Gastroesophageal sphincter (tissue), 4 donors: ENCODE measurements around the gene STN1. TPM values are rescaled to one million over a fixed set of nuclear protein-coding genes. Genes with fewer than 3 reads are reported as not detected.

Experiments
- ATAC-seq: fragments of 150-250 bp; one replicate; pipeline ENCODE4 v1.9.1; 2016; ENCODE audit warnings: mild to moderate bottlenecking, moderate library complexity
- H3K27ac ChIP-seq, 4 donors: fragments of 200-600 bp; sonication (generic) in 3 of 4; 1 replicate in 3 of 4; 2 replicates in 1 of 4; pipeline ENCODE4 v1.5.1; 2016 to 2019
- H3K27me3 ChIP-seq: fragments of 200-600 bp; sonication (generic); one replicate; pipeline ENCODE4 v1.5.1; 2019
- H3K36me3 ChIP-seq, 2 donors: fragments of 200-600 bp; sonication (generic); one replicate each; pipeline ENCODE4 v1.5.1; 2019; ENCODE audit warnings: control low read depth in 1 of 2
- H3K4me1 ChIP-seq, 3 donors: fragments of 200-600 bp; sonication (generic); 1 replicate in 2 of 3; 2 replicates in 1 of 3; pipeline ENCODE4 v1.5.1; 2016 to 2019; ENCODE audit warnings: control low read depth in 2 of 3
- H3K4me3 ChIP-seq, 2 donors: fragments of 200-600 bp; sonication (generic); one replicate each; pipeline ENCODE4 v1.5.1; 2019; ENCODE audit warnings: mild to moderate bottlenecking in 1 of 2, moderate library complexity in 1 of 2
- H3K9me3 ChIP-seq, 3 donors: fragments of 200-600 bp; sonication (generic); one replicate each; pipeline ENCODE4 v1.5.1; 2017 to 2019; ENCODE audit warnings: control low read depth in 2 of 3
- EP300 ChIP-seq: sonication (generic); formaldehyde crosslinking; IDR thresholded peaks from one replicate; pipeline ENCODE4 v1.6.1; 2017; ENCODE audit warnings: antibody characterized with exemption, mild to moderate bottlenecking
- POLR2A ChIP-seq, 2 donors: fragments of 450-650 bp; IDR thresholded peaks; one replicate each; pipeline ENCODE4 v1.6.1; 2017; ENCODE audit warnings: antibody characterized with exemption in 2 of 2, mild to moderate bottlenecking in 2 of 2, moderate library complexity in 1 of 2
- POLR2AphosphoS5 ChIP-seq: sonication (generic); formaldehyde crosslinking; IDR thresholded peaks from one replicate; pipeline ENCODE4 v1.6.1; 2017; ENCODE audit warnings: antibody characterized with exemption
- WGBS, 2 donors: methylation state at CpG; one replicate each; pipeline ENCODE4 v1.1.5; 2018; ENCODE audit warnings: low coverage in 1 of 2; 5-methylcytosine and 5-hydroxymethylcytosine counted together
- total RNA-seq, 4 donors: library from RNA; depleted of rRNA; stranded (reverse); fragments of >200 nt; gene quantifications; one replicate each; pipeline ENCODE4 v1.1.0, GENCODE V29; 2016
- TF ChIP-seq, protein P1 (sequence below), 4 experiments: fragments of 200-600 bp in 2 of 4; fragments of 450-650 bp in 2 of 4; sonication (generic) in 1 of 4; IDR thresholded peaks; one replicate each; pipeline ENCODE4 v1.5.1; 2017 to 2019; ENCODE audit warnings: antibody characterized with exemption in 4 of 4, mild to moderate bottlenecking in 2 of 4, moderate library complexity in 2 of 4

Gene STN1
- total RNA-seq, result 10 to 100 TPM; 17.1 to 31.6 (median 29.6) TPM

DNA sequence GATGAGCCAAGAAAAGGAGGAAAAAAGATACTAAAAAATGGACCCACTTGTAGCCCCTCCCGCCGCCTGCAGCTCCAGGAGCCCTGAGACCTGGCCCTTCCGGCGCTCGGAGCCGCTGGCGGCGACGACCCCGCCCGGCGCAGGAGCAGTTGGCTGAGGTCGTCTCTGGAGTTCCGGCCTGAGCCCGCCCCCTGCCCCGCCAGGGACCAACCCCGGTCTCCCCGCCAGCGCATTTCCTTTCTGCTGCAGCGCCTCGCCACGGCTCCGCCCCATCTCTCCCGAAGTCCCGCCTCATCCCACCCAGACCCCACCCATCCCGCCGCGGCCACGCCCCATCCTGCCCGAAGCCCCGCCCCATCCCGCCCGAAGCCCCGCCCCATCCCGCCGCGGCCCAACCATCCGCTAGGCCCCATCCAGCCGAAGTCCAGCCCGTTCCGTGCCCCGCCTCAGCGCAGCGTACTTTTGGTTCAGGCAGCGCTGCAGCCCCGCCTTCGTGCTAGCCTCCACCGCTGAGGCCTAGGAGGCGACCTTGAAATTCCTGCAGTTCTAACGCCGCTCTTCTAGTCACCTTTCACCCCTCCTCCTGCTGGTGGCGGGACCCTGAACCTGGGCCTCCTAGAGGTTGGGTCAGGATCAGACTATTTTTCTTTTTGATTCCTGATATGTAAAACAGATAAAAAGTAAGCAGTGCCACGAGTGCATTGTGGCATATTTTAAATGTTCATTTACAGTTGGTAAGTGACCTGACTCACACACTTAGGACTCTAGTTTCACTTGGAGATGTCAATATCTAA lies at the start of gene STN1:
STN1 (minus strand) TSS at position 132 of the 794 bp plus-strand sequence. CDS start 590 bp downstream, outside the sequence.
- H3K4me3 ChIP-seq, result peak within 1 kb of the TSS; percentile 71 to 78
- ATAC-seq, result peak; percentile 99
- peaks cover 0 to 33% (median 13%) of the 10 kb centered on the region in 3 donors for H3K4me1 ChIP-seq
- H3K27ac ChIP-seq, result peak within 1 kb of the TSS; percentile 93 to 98 (median 94)
- no peaks in the 10 kb centered on the region for H3K27me3 ChIP-seq
- peaks cover 0 to 1% of the 10 kb centered on the region in 2 donors for H3K36me3 ChIP-seq
- WGBS, 2 donors, result 2% methylated on average over 8 of the region's 53 CpGs; no CpG with 5 or more reads in 1 of the 2 donors
- TF ChIP-seq EP300, result no peak
- TF ChIP-seq, protein P1, sequence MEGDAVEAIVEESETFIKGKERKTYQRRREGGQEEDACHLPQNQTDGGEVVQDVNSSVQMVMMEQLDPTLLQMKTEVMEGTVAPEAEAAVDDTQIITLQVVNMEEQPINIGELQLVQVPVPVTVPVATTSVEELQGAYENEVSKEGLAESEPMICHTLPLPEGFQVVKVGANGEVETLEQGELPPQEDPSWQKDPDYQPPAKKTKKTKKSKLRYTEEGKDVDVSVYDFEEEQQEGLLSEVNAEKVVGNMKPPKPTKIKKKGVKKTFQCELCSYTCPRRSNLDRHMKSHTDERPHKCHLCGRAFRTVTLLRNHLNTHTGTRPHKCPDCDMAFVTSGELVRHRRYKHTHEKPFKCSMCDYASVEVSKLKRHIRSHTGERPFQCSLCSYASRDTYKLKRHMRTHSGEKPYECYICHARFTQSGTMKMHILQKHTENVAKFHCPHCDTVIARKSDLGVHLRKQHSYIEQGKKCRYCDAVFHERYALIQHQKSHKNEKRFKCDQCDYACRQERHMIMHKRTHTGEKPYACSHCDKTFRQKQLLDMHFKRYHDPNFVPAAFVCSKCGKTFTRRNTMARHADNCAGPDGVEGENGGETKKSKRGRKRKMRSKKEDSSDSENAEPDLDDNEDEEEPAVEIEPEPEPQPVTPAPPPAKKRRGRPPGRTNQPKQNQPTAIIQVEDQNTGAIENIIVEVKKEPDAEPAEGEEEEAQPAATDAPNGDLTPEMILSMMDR (IDR thresholded peaks at IDR 0.05), result peak in 2 of 4 experiments; percentile 25 to 37
- peak; percentile 89 to 93 for TF ChIP-seq POLR2A (IDR thresholded peaks at IDR 0.05)
- TF ChIP-seq POLR2AphosphoS5, result peak; percentile 95
- no peaks in the 10 kb centered on the region for H3K9me3 ChIP-seq

DNA sequence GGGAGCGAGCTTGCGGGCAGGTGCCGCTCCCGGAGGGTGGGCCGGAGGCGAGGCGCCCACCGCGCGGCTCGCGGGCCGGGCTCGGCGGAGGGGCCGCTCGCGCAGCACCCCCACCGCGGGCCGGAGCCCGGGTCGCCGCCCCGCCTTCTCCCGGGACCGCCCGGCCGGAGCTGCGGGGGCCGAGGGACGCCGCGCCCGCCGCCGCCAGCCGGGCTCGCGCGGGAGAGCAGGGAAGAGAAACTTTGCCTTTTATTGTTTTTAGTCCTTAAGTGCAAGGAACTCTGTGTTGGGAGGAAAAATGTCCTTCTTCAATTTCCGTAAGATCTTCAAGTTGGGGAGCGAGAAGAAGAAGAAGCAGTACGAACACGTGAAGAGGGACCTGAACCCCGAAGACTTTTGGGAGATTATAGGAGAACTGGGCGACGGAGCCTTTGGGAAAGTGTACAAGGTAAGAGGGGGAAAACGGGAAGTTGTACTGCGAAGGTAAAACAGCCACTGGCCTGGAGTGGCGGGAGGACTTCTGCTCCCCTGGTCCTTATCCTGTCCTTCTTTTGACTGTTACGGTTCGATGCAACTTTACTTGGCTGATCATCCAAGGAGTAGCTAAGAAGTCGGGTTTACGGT lies 49.6 kb upstream of the STN1 start:
- Histone ChIP-seq H3K36me3 (no peaks in the 10 kb centered on the region), H3K27me3 (no peaks in the 10 kb centered on the region), H3K4me3 (peak overlapping the region; percentile 83 to 87), H3K27ac (peak overlapping the region; percentile 89 to 99 (median 96)), H3K9me3 (no peaks in the 10 kb centered on the region), H3K4me1 (peaks cover 0 to 57% (median 3%) of the 10 kb centered on the region in 3 donors)
- TF ChIP-seq, protein P1 (IDR thresholded peaks at IDR 0.05), result peak in 2 of 4 experiments; percentile 26 to 35
- no peak for TF ChIP-seq POLR2AphosphoS5
- 0 to 1% methylated on average over 4 to 14 of the region's 55 CpGs for WGBS, 2 donors
- peak; percentile 79 for ATAC-seq

GRCh38 chr10:103966671-103967447 lies 48.9 kb upstream of the STN1 start, which contains the start of gene SLK:
Gene SLK, plus strand, starts transcription at chr10:103967140. Its CDS starts 606 bp downstream, at chr10:103967746.
- Histone ChIP-seq H3K9me3 (no peaks in the 10 kb centered on the region), H3K36me3 (no peaks in the 10 kb centered on the region), H3K4me1 (peaks cover 0 to 51% (median 3%) of the 10 kb centered on the region in 3 donors), H3K4me3 (peak within 1 kb of the TSS; percentile 83 to 87), H3K27me3 (no peaks in the 10 kb centered on the region), H3K27ac (peak within 1 kb of the TSS; percentile 89 to 99 (median 96))
- peak; percentile 94 for ATAC-seq
- 0 to 2% methylated on average over 5 to 12 of the region's 92 CpGs for WGBS, 2 donors
- TF ChIP-seq POLR2AphosphoS5 (peak; percentile 82), POLR2A (IDR thresholded peaks at IDR 0.05) (peak; percentile 97 to 99), EP300 (no peak)
- TF ChIP-seq, protein P1 (IDR thresholded peaks at IDR 0.05), result peak in 1 of 4 experiments; percentile 19

DNA sequence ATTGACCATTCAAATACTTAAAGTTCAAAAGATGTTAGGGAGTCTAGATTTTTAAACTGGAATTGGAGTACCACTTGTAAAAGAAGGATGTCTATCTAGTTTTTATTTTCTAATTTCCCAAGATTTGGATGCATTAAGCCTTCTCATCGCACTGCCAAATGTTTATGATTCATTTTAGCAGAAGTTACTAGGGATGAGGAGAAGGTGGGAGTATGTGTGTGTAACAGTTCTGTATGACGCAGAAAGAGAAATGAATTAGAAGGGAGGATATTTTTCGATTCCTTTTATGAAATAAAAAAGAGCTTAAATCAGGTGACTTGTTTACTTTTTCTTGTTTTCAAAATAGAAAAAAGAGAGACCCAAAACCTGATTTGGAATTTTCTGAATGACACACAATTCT lies 42.1 kb upstream of the STN1 start:
- Histone ChIP-seq H3K4me3 (no peak overlapping the region), H3K9me3 (no peaks in the 10 kb centered on the region), H3K4me1 (no peaks in the 10 kb centered on the region), H3K27ac (no peak overlapping the region), H3K27me3 (no peaks in the 10 kb centered on the region), H3K36me3 (no peaks in the 10 kb centered on the region)
- WGBS, 2 donors, result 56 to 57% methylated on average over 3 of the region's 3 CpGs
- no peak for ATAC-seq
- TF ChIP-seq, protein P1 (IDR thresholded peaks at IDR 0.05), result no peak
- TF ChIP-seq POLR2AphosphoS5 (no peak), EP300 (no peak), POLR2A (IDR thresholded peaks at IDR 0.05) (no peak)
